ENCODE data around the gene ATG3. TPM values are rescaled to one million over a fixed set of nuclear protein-coding genes. Genes with fewer than 3 reads are reported as not detected.

Gene ATG3
- total RNA-seq, 1 experiment from 2014 or later: 59.3 TPM

DNA sequence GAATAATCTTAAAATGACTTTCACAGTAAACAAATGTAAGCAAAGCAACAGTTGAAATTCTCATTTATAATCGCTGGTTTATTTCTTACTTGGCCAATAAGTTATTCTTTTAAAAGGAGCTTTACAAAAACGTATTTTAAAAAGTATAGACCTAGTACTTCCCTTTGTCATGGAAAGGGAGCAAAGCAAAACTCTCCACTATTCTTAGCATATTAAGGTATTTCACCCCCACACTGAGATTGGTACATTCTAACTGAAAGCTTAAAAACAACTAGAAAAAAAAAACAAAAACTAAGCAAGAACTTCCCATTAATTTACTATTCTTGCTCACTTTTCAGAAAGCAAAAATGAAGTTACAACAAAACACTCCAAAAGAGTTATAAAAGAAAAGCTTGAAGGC lies 1.5 kb downstream of the ATG3 start:
- Histone ChIP-seq H3K56ac (ENCODE audit: insufficient read length, low read depth, low read length) (no peak overlapping the region), H3K23me2 (ENCODE audit: insufficient read length, low read depth, low read length, poor library complexity, severe bottlenecking) (peaks cover 5% of the 10 kb centered on the region), H3K9ac (ENCODE audit: extremely low read depth, insufficient read length, low read length) (no peak overlapping the region), H2BK20ac (ENCODE audit: low read depth, low read length, poor library complexity, severe bottlenecking) (no peak overlapping the region), H3K18ac (ENCODE audit: insufficient read length, low read depth, low read length) (no peak overlapping the region), H3K23ac (ENCODE audit: insufficient read length, low read depth, low read length) (no peak overlapping the region), H4K20me1 (ENCODE audit: control insufficient read depth, insufficient read depth, insufficient read length) (no peaks in the 10 kb centered on the region), H3K4ac (ENCODE audit: low read depth, low read length) (no peak overlapping the region), H4K91ac (ENCODE audit: insufficient read length, low read depth, low read length) (no peak overlapping the region), H3K27me3 (ENCODE audit: insufficient read depth, low read length) (no peaks in the 10 kb centered on the region), H3K27ac (ENCODE audit: insufficient read length, low read depth, low read length) (no peak overlapping the region), H3K9me3 (ENCODE audit: control insufficient read depth, low read depth, low read length) (no peaks in the 10 kb centered on the region), H3K79me2 (ENCODE audit: insufficient read depth, low read length) (peaks cover 4% of the 10 kb centered on the region; the same call in 1 of the 2 replicates), H2BK120ac (ENCODE audit: low read depth, low read length, poor library complexity, severe bottlenecking) (no peak overlapping the region), H4K5ac (ENCODE audit: insufficient read length, low read depth, low read length) (no peak overlapping the region), H3K79me1 (ENCODE audit: insufficient read depth, low read depth, low read length, poor library complexity, severe bottlenecking) (peaks cover 3% of the 10 kb centered on the region), H2AFZ (ENCODE audit: low read length) (no peak overlapping the region), H3T11ph (ENCODE audit: low read length) (no peak overlapping the region), H3K4me1 (ENCODE audit: insufficient read depth, low read length) (no peaks in the 10 kb centered on the region), H2BK15ac (ENCODE audit: low read depth, low read length) (no peak overlapping the region), H4K8ac (replicated peaks; ENCODE audit: insufficient read length, low read depth, low read length) (no peak overlapping the region), H3K14ac (ENCODE audit: insufficient read depth, low read length) (no peak overlapping the region), H2BK12ac (ENCODE audit: insufficient read length, low read depth, low read length) (no peak overlapping the region), H3K4me2 (ENCODE audit: insufficient read depth, insufficient read length, low read length) (peak overlapping the region; percentile 74), H2BK5ac (ENCODE audit: insufficient read length, low read length) (no peak overlapping the region), H2AK5ac (ENCODE audit: insufficient read length, low read length) (no peak overlapping the region)
- Mint-ChIP-seq H3K36me3 (ENCODE audit: insufficient read depth in 1 of 3, low read depth in 3 of 3) (peaks cover 20 to 26% (median 22%) of the 10 kb centered on the region in 3 experiments), H3K4me3 (peak overlapping the region; percentile 90 to 98), H3K27ac (peak overlapping the region in 1 of 3 experiments; percentile 25; a peak in 2 of 7 replicates), H3K4me1 (peaks cover 35% of the 10 kb centered on the region in 2 experiments), H3K27me3 (ENCODE audit: low read depth) (no peaks in the 10 kb centered on the region), H3K9me3 (peaks cover 0 to 6% of the 10 kb centered on the region in 2 experiments; a peak in 3 of 5 replicates)
- TF ChIP-seq, protein P1, sequence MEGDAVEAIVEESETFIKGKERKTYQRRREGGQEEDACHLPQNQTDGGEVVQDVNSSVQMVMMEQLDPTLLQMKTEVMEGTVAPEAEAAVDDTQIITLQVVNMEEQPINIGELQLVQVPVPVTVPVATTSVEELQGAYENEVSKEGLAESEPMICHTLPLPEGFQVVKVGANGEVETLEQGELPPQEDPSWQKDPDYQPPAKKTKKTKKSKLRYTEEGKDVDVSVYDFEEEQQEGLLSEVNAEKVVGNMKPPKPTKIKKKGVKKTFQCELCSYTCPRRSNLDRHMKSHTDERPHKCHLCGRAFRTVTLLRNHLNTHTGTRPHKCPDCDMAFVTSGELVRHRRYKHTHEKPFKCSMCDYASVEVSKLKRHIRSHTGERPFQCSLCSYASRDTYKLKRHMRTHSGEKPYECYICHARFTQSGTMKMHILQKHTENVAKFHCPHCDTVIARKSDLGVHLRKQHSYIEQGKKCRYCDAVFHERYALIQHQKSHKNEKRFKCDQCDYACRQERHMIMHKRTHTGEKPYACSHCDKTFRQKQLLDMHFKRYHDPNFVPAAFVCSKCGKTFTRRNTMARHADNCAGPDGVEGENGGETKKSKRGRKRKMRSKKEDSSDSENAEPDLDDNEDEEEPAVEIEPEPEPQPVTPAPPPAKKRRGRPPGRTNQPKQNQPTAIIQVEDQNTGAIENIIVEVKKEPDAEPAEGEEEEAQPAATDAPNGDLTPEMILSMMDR (conservative IDR thresholded peaks at IDR 0.05): no peak
- WGBS (ENCODE audit: extremely low coverage, insufficient read length, low lambda C conversion rate): no CpG with 5 or more reads among the region's 2 CpGs
- no peak for DNase-seq

Measured in H9 (cell line).